CD8-positive, alpha-beta memory T cell (primary cell): ENCODE measurements around the gene ANKRD44. TPM values are rescaled to one million over a fixed set of nuclear protein-coding genes. Genes with fewer than 3 reads are reported as not detected.

Experiments
- CTCF ChIA-PET: fragments of 350-600 bp; sonication (Branson Sonifier 250); formaldehyde crosslinking; loops from one replicate; lab custom pipeline; 2021; ENCODE audit warnings: antibody characterized with exemption; lab: Charles Lee
- POLR2A ChIA-PET: fragments of 350-600 bp; sonication (Branson Sonifier 250); formaldehyde crosslinking; loops from one replicate; lab custom pipeline; 2021; ENCODE audit warnings: antibody characterized with exemption; lab: Charles Lee
- DNase-seq, 5 donors: peaks; one replicate each; pipeline versions ENCODE4 v3.0.0 to v3.0.0-alpha.2; 2020 to 2022; ENCODE audit warnings: mixed read lengths in 1 of 5
- H3K27ac ChIP-seq: one replicate; pipeline ENCODE4 v1.7.0; 2013; ENCODE audit warnings: low read depth, mild to moderate bottlenecking, low read length, moderate library complexity
- H3K27me3 ChIP-seq: 2 replicates; pipeline ENCODE4 v1.7.0; 2013; ENCODE audit warnings: low read length, mild to moderate bottlenecking; ENCODE audit not compliant: insufficient read depth, poor library complexity, severe bottlenecking
- H3K36me3 ChIP-seq: 2 replicates; pipeline ENCODE4 v1.7.0; 2013; ENCODE audit warnings: mild to moderate bottlenecking, low read length, moderate library complexity; ENCODE audit not compliant: insufficient read depth
- H3K4me1 ChIP-seq: 2 replicates; pipeline ENCODE4 v1.7.0; 2013; ENCODE audit warnings: mild to moderate bottlenecking, low read length, moderate library complexity; ENCODE audit not compliant: insufficient read depth
- H3K4me3 ChIP-seq: 2 replicates; pipeline ENCODE4 v1.7.0; 2013; ENCODE audit warnings: mild to moderate bottlenecking, low read length
- H3K9me3 ChIP-seq: 2 replicates; pipeline ENCODE4 v1.7.0; 2013; ENCODE audit warnings: mild to moderate bottlenecking, low read length
- H3K27ac Mint-ChIP-seq, 8 donors: one replicate each; pipeline ENCODE4 v1.8.0; 2020 to 2021; ENCODE audit warnings: mixed read lengths in 8 of 8, mild to moderate bottlenecking in 6 of 8, inconsistent platforms in 3 of 8, moderate library complexity in 3 of 8
- H3K27me3 Mint-ChIP-seq, 2 donors: one replicate each; pipeline ENCODE4 v1.8.0; 2020 to 2021; ENCODE audit warnings: mixed read lengths in 2 of 2, mild to moderate bottlenecking in 1 of 2, moderate library complexity in 1 of 2
- H3K36me3 Mint-ChIP-seq, 3 donors: one replicate each; pipeline ENCODE4 v1.8.0; 2020 to 2021; ENCODE audit warnings: mixed read lengths in 3 of 3, inconsistent platforms in 1 of 3, mild to moderate bottlenecking in 1 of 3
- H3K4me1 Mint-ChIP-seq, 3 donors: one replicate each; pipeline ENCODE4 v1.8.0; 2020 to 2021; ENCODE audit warnings: mixed read lengths in 3 of 3, inconsistent platforms in 1 of 3, mild to moderate bottlenecking in 1 of 3
- H3K4me3 Mint-ChIP-seq, 7 donors: one replicate each; pipeline ENCODE4 v1.8.0; 2020 to 2021; ENCODE audit warnings: mixed read lengths in 7 of 7, mild to moderate bottlenecking in 6 of 7, moderate library complexity in 4 of 7, inconsistent platforms in 2 of 7
- H3K9me3 Mint-ChIP-seq, 5 donors: one replicate each; pipeline ENCODE4 v1.8.0; 2020 to 2022; ENCODE audit warnings: mixed read lengths in 5 of 5, mild to moderate bottlenecking in 3 of 5, moderate library complexity in 2 of 5, inconsistent platforms in 1 of 5
- polyA plus RNA-seq: library from polyadenylated mRNA; unstranded; fragments of 300-500 nt; fragmentation: Illumina TruSeq; gene quantifications from one replicate; pipeline ENCODE4 v1.2.3, GENCODE V29; 2021
- total RNA-seq, 2 experiments: library from RNA; stranded (reverse); gene quantifications; one replicate each; pipeline ENCODE4 v1.2.3, GENCODE V29; 2021

Gene ANKRD44
- total and polyA plus RNA-seq, 3 experiments from 2014 or later = 90.1 to 150 (median 142) TPM

GRCh38 chr2:197328461-197328860, 17.9 kb upstream of the ANKRD44 start:
- POLR2A ChIA-PET = interaction anchor here (1.5 kb wide), 1 partner anchor 130 kb away, joined by 4 read pairs; no protein-coding TSS in a partner anchor
- Mint-ChIP-seq H3K4me1 (peaks cover 36 to 51% (median 51%) of the 10 kb centered on the region in 3 donors), H3K36me3 (peaks cover 0 to 9% (median 0%) of the 10 kb centered on the region in 3 donors), H3K27ac (peak overlapping the region; percentile 15 to 86 (median 64)), H3K9me3 (no peaks in the 10 kb centered on the region), H3K27me3 (no peaks in the 10 kb centered on the region), H3K4me3 (peak overlapping the region in 6 of 7 donors; percentile 13 to 76 (median 59))
- Histone ChIP-seq H3K9me3 (no peaks in the 10 kb centered on the region), H3K36me3 (no peaks in the 10 kb centered on the region), H3K4me1 (peaks cover 46% of the 10 kb centered on the region), H3K4me3 (no peak overlapping the region), H3K27ac (no peak overlapping the region), H3K27me3 (no peaks in the 10 kb centered on the region)
- DNase-seq = no peak
- CTCF ChIA-PET = interaction anchor here (0.7 to 4.9 kb wide), 8 partner anchors 18 to 215 kb away, joined by 3 to 25 read pairs (median 4); partner anchors contain the start of gene ANKRD44

GRCh38 chr2:197327472-197328098, 17.0 kb upstream of the ANKRD44 start:
- Mint-ChIP-seq H3K27ac (peak overlapping the region; percentile 24 to 89 (median 79)), H3K36me3 (peaks cover 0 to 9% (median 2%) of the 10 kb centered on the region in 3 donors), H3K9me3 (no peaks in the 10 kb centered on the region), H3K4me3 (peak overlapping the region in 6 of 7 donors; percentile 22 to 76 (median 59)), H3K4me1 (peaks cover 44 to 60% (median 60%) of the 10 kb centered on the region in 3 donors), H3K27me3 (no peaks in the 10 kb centered on the region)
- H3K36me3 ChIP-seq = no peaks in the 10 kb centered on the region
- POLR2A ChIA-PET = interaction anchor here (1.0 to 1.5 kb wide), 3 partner anchors 18 to 129 kb away, joined by 3 to 4 read pairs (median 3); no protein-coding TSS in a partner anchor
- CTCF ChIA-PET = interaction anchor here (0.8 to 4.9 kb wide), 10 partner anchors 8 to 214 kb away, joined by 3 to 25 read pairs (median 4); partner anchors contain the start of gene ANKRD44
- no peaks in the 10 kb centered on the region for H3K27me3 ChIP-seq
- no peaks in the 10 kb centered on the region for H3K9me3 ChIP-seq
- no peak overlapping the region for H3K27ac ChIP-seq
- peaks cover 55% of the 10 kb centered on the region for H3K4me1 ChIP-seq
- no peak for DNase-seq
- no peak overlapping the region for H3K4me3 ChIP-seq

GRCh38 chr2:197327073-197327471, 16.5 kb upstream of the ANKRD44 start:
- H3K4me3 ChIP-seq = no peak overlapping the region
- no peaks in the 10 kb centered on the region for H3K9me3 Mint-ChIP-seq
- H3K27ac ChIP-seq = no peak overlapping the region
- peaks cover 47 to 65% (median 65%) of the 10 kb centered on the region in 3 donors for H3K4me1 Mint-ChIP-seq
- H3K27me3 ChIP-seq = no peaks in the 10 kb centered on the region
- no peaks in the 10 kb centered on the region for H3K9me3 ChIP-seq
- H3K4me3 Mint-ChIP-seq = peak overlapping the region in 5 of 7 donors; percentile 1 to 76 (median 55)
- no peaks in the 10 kb centered on the region for H3K36me3 ChIP-seq
- H3K27ac Mint-ChIP-seq = peak overlapping the region in 7 of 8 donors; percentile 12 to 89 (median 85)
- H3K4me1 ChIP-seq = peaks cover 60% of the 10 kb centered on the region
- DNase-seq = no peak
- ChIA-PET POLR2A (interaction anchor here (1.0 to 1.5 kb wide), 3 partner anchors 18 to 128 kb away, joined by 3 to 4 read pairs (median 3); no protein-coding TSS in a partner anchor), CTCF (interaction anchor here (1.0 to 4.9 kb wide), 7 partner anchors 9 to 213 kb away, joined by 3 to 25 read pairs (median 5); partner anchors contain the start of gene ANKRD44)
- no peaks in the 10 kb centered on the region for H3K27me3 Mint-ChIP-seq
- peaks cover 0 to 9% (median 2%) of the 10 kb centered on the region in 3 donors for H3K36me3 Mint-ChIP-seq

GRCh38 chr2:197324801-197325200, 14.2 kb upstream of the ANKRD44 start:
- Mint-ChIP-seq H3K27me3 (no peaks in the 10 kb centered on the region), H3K4me1 (peaks cover 61 to 85% (median 80%) of the 10 kb centered on the region in 3 donors)
- CTCF ChIA-PET = no interaction called here

GRCh38 chr2:197322724-197323720, 12.4 kb upstream of the ANKRD44 start:
- Mint-ChIP-seq H3K36me3 (peaks cover 0 to 2% (median 0%) of the 10 kb centered on the region in 3 donors), H3K27ac (peak overlapping the region; percentile 82 to 97 (median 96)), H3K27me3 (no peaks in the 10 kb centered on the region), H3K4me3 (peak overlapping the region; percentile 44 to 81 (median 79)), H3K9me3 (no peaks in the 10 kb centered on the region), H3K4me1 (peaks cover 57 to 77% (median 72%) of the 10 kb centered on the region in 3 donors)
- H3K27me3 ChIP-seq = no peaks in the 10 kb centered on the region
- H3K27ac ChIP-seq = peak overlapping the region; percentile 13
- H3K36me3 ChIP-seq = no peaks in the 10 kb centered on the region
- no peaks in the 10 kb centered on the region for H3K9me3 ChIP-seq
- peak in 2 of 5 donors; percentile 24 to 42 for DNase-seq
- POLR2A ChIA-PET = interaction anchor here (0.6 to 1.0 kb wide), 4 partner anchors 16 to 392 kb away, joined by 3 to 7 read pairs (median 6); no protein-coding TSS in a partner anchor
- peak overlapping the region; percentile 21 for H3K4me3 ChIP-seq
- CTCF ChIA-PET = interaction anchor here (0.6 to 1.5 kb wide), 2 partner anchors 12 to 17 kb away, joined by 3 to 4 read pairs; no protein-coding TSS in a partner anchor
- H3K4me1 ChIP-seq = peaks cover 55% of the 10 kb centered on the region

More at GRCh38 chr2:197324801-197325200, 14.2 kb upstream of the ANKRD44 start:
- Histone ChIP-seq H3K4me1 (peaks cover 71% of the 10 kb centered on the region), H3K9me3 (no peaks in the 10 kb centered on the region), H3K36me3 (no peaks in the 10 kb centered on the region), H3K27ac (no peak overlapping the region), H3K4me3 (no peak overlapping the region), H3K27me3 (no peaks in the 10 kb centered on the region)
- H3K27ac Mint-ChIP-seq = peak overlapping the region in 6 of 8 donors; percentile 41 to 83 (median 74)
- no peaks in the 10 kb centered on the region for H3K9me3 Mint-ChIP-seq
- H3K4me3 Mint-ChIP-seq = peak overlapping the region in 5 of 7 donors; percentile 32 to 74 (median 61)
- H3K36me3 Mint-ChIP-seq = peaks cover 0 to 2% (median 0%) of the 10 kb centered on the region in 3 donors
- no peak for DNase-seq
- POLR2A ChIA-PET = no interaction called here

- CTCF ChIA-PET = interaction anchor here (1.5 to 1.7 kb wide), 2 partner anchors 11 to 12 kb away, joined by 4 to 5 read pairs; partner anchors contain the start of gene ANKRD44
- DNase-seq = no peak
- no peaks in the 10 kb centered on the region for H3K9me3 Mint-ChIP-seq
These were observed 11.6 kb upstream of the ANKRD44 start for GRCh38 chr2:197322143-197322542.

GRCh38 chr2:197315371-197315770, 4.8 kb upstream of the ANKRD44 start:
- no peak overlapping the region for H3K4me3 Mint-ChIP-seq
- peak overlapping the region in 4 of 8 donors; percentile 14 to 95 (median 54) for H3K27ac Mint-ChIP-seq
- H3K27me3 Mint-ChIP-seq = no peaks in the 10 kb centered on the region
- Histone ChIP-seq H3K4me1 (peaks cover 31% of the 10 kb centered on the region), H3K27me3 (no peaks in the 10 kb centered on the region), H3K4me3 (no peak overlapping the region), H3K36me3 (no peaks in the 10 kb centered on the region), H3K9me3 (no peaks in the 10 kb centered on the region), H3K27ac (no peak overlapping the region)
- DNase-seq = no peak
- H3K4me1 Mint-ChIP-seq = peaks cover 37 to 48% (median 44%) of the 10 kb centered on the region in 3 donors
- POLR2A ChIA-PET = interaction anchor here (0.6 kb wide), 1 partner anchor 124 kb away, joined by 3 read pairs; no protein-coding TSS in a partner anchor
- peaks cover 0 to 3% (median 0%) of the 10 kb centered on the region in 3 donors for H3K36me3 Mint-ChIP-seq
- no peaks in the 10 kb centered on the region for H3K9me3 Mint-ChIP-seq
- CTCF ChIA-PET = interaction anchor here (0.7 to 2.9 kb wide), 4 partner anchors 116 to 202 kb away, joined by 3 to 9 read pairs (median 5); no protein-coding TSS in a partner anchor

More at GRCh38 chr2:197322143-197322542, 11.6 kb upstream of the ANKRD44 start:
- no peaks in the 10 kb centered on the region for H3K27me3 ChIP-seq
- Mint-ChIP-seq H3K4me3 (peak overlapping the region in 1 of 7 donors; percentile 40), H3K4me1 (peaks cover 48 to 68% (median 63%) of the 10 kb centered on the region in 3 donors), H3K27ac (peak overlapping the region in 7 of 8 donors; percentile 28 to 87 (median 82)), H3K27me3 (no peaks in the 10 kb centered on the region), H3K36me3 (peaks cover 0 to 2% (median 0%) of the 10 kb centered on the region in 3 donors)
- POLR2A ChIA-PET = interaction anchor here (0.8 kb wide), 1 partner anchor 391 kb away, joined by 3 read pairs; no protein-coding TSS in a partner anchor
- no peaks in the 10 kb centered on the region for H3K36me3 ChIP-seq
- no peak overlapping the region for H3K27ac ChIP-seq
- H3K9me3 ChIP-seq = no peaks in the 10 kb centered on the region
- H3K4me3 ChIP-seq = no peak overlapping the region
- peaks cover 46% of the 10 kb centered on the region for H3K4me1 ChIP-seq
